ENCODE results near the gene ZNG1F. TPM values are rescaled to one million over a fixed set of nuclear protein-coding genes. Genes with fewer than 3 reads are reported as not detected.
"Not testable (repeated sequence)": the region's sequence is repeated elsewhere in the genome, so short reads cannot be mapped to it uniquely, and the experiment has no call there.

The ZNG1F gene
- total RNA-seq, 1 donor from 2014 or later: 4.2 TPM

DNA sequence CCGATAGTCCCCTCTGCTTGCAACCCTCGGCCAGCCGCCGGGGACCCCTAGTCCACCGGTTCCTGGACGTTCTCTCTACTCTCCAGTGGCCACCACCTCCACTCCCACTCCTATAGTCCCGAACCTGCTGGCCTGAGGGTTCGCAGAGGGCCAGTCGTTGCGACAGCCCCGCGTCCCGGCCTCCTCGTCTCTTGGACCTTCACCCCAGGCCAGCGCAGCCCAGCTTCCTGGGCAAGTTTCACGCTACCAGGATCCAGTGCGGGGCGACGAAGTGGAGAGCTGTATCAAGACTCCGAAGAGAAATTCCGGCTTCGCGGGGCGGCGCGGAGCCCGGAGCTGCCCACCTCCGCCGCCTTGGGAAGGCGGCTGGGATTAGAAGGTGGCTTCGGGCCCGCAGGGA, 65.7 kb downstream of the ZNG1F start:
- not testable (repeated sequence) for H3K36me3 ChIP-seq (ENCODE audit: control insufficient read depth in 3 of 3, insufficient read depth in 3 of 3, low read length in 3 of 3); H3K27me3 ChIP-seq (ENCODE audit: control insufficient read depth in 3 of 3, insufficient read depth in 3 of 3, low read length in 3 of 3); H3K4me3 ChIP-seq (ENCODE audit: low read length in 3 of 3); H3K9ac ChIP-seq (ENCODE audit: low read depth in 1 of 3, low read length in 3 of 3); H3K4me1 ChIP-seq (ENCODE audit: control insufficient read depth in 3 of 3, insufficient read depth in 3 of 3, low read length in 3 of 3); H3K9me3 ChIP-seq (ENCODE audit: control insufficient read depth in 3 of 3, low read length in 3 of 3); H3K27ac ChIP-seq (ENCODE audit: low read depth, low read length)

DNA sequence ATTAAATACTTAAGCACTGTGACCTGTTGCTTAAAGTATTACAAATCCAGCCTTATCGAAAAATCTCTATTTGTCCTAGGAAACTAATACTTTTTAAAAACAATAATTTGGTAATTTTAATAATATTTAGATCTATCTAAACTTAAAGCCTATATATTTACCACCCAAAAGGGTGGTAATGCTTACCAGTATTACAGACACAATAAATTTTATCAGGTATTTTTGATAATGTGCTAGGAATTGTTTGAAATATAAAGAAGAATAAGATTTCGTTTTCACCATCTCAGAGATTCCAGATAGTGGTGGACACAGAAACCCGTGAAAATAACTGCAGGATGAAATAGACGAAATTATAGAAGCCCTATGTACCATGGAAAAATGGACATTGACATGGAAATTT, 68.4 kb downstream of the ZNG1F start:
- H3K9ac ChIP-seq (ENCODE audit: low read depth in 1 of 3, low read length in 3 of 3); H3K4me1 ChIP-seq (ENCODE audit: control insufficient read depth in 3 of 3, insufficient read depth in 3 of 3, low read length in 3 of 3); H3K36me3 ChIP-seq (ENCODE audit: control insufficient read depth in 3 of 3, insufficient read depth in 3 of 3, low read length in 3 of 3); H3K4me3 ChIP-seq (ENCODE audit: low read length in 3 of 3); H3K27ac ChIP-seq (ENCODE audit: low read depth, low read length); H3K27me3 ChIP-seq (ENCODE audit: control insufficient read depth in 3 of 3, insufficient read depth in 3 of 3, low read length in 3 of 3); H3K9me3 ChIP-seq (ENCODE audit: control insufficient read depth in 3 of 3, low read length in 3 of 3): not testable (repeated sequence)

DNA sequence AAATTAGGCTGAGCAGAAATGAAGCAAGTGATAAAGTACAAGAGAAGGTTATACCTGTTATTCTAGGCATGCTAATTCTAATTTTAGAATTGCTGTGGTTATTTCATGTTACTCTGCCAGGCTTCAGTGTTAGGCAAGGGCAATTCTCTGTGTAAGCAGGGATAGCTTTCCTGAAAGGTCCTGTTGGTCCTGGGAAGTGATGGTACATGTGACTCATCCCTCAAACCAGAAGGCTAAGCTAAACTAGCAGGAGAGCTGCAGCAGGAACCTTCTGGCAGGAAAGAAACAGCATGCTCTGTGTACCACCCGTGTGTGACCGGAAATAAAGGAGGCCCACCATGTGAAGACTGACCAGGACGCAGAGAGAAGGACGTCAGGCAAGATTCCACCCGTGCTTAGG, 69.4 kb downstream of the ZNG1F start:
- H3K4me1 ChIP-seq (ENCODE audit: control insufficient read depth in 3 of 3, insufficient read depth in 3 of 3, low read length in 3 of 3); H3K36me3 ChIP-seq (ENCODE audit: control insufficient read depth in 3 of 3, insufficient read depth in 3 of 3, low read length in 3 of 3); H3K9ac ChIP-seq (ENCODE audit: low read depth in 1 of 3, low read length in 3 of 3); H3K4me3 ChIP-seq (ENCODE audit: low read length in 3 of 3); H3K9me3 ChIP-seq (ENCODE audit: control insufficient read depth in 3 of 3, low read length in 3 of 3); H3K27me3 ChIP-seq (ENCODE audit: control insufficient read depth in 3 of 3, insufficient read depth in 3 of 3, low read length in 3 of 3); H3K27ac ChIP-seq (ENCODE audit: low read depth, low read length): not testable (repeated sequence)

DNA sequence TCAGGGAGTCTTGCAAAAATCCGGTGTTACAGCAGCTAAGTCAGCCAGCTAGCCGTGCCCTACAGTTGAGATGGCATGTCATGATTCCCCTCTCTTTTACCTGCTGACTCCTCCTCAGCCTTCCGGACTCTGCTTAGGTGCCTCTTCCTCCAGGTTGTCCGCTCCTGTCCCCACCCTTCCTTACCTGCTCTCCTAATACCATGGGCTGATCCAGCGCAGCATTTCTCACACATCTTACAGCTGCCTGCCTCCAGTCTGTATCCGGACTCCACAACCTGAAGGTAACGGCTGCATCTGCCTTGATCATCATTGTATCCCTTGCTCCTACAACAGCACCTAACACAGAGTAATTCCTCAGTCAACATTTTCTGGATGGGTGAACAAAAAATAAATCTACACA, 69.8 kb downstream of the ZNG1F start:
- H3K36me3 ChIP-seq (ENCODE audit: control insufficient read depth in 3 of 3, insufficient read depth in 3 of 3, low read length in 3 of 3); H3K27ac ChIP-seq (ENCODE audit: low read depth, low read length); H3K4me3 ChIP-seq (ENCODE audit: low read length in 3 of 3); H3K9me3 ChIP-seq (ENCODE audit: control insufficient read depth in 3 of 3, low read length in 3 of 3); H3K4me1 ChIP-seq (ENCODE audit: control insufficient read depth in 3 of 3, insufficient read depth in 3 of 3, low read length in 3 of 3); H3K9ac ChIP-seq (ENCODE audit: low read depth in 1 of 3, low read length in 3 of 3); H3K27me3 ChIP-seq (ENCODE audit: control insufficient read depth in 3 of 3, insufficient read depth in 3 of 3, low read length in 3 of 3): not testable (repeated sequence)

DNA sequence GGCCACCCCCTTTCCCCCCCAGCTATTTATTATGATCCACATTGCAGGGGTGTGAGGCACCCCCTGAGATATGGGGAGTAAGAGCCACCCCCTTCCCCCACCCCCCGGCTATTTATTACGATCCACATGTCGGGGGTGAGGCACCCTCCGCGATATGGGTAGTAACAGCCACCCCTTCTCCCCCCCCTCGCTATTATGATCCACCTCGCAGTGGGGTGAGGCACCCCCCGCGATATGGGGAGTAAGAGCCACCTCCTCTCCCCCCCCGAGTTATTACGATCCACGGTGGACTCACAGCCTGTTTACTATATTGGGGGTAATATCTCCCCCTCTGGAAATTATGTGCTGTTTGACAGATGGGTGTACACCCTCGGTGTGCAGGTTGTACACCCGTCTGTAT, 75.8 kb downstream of the ZNG1F start:
- not testable (repeated sequence) for H3K27ac ChIP-seq (ENCODE audit: low read depth, low read length); H3K4me1 ChIP-seq (ENCODE audit: control insufficient read depth in 3 of 3, insufficient read depth in 3 of 3, low read length in 3 of 3); H3K9ac ChIP-seq (ENCODE audit: low read depth in 1 of 3, low read length in 3 of 3); H3K36me3 ChIP-seq (ENCODE audit: control insufficient read depth in 3 of 3, insufficient read depth in 3 of 3, low read length in 3 of 3); H3K9me3 ChIP-seq (ENCODE audit: control insufficient read depth in 3 of 3, low read length in 3 of 3); H3K27me3 ChIP-seq (ENCODE audit: control insufficient read depth in 3 of 3, insufficient read depth in 3 of 3, low read length in 3 of 3); H3K4me3 ChIP-seq (ENCODE audit: low read length in 3 of 3)

DNA sequence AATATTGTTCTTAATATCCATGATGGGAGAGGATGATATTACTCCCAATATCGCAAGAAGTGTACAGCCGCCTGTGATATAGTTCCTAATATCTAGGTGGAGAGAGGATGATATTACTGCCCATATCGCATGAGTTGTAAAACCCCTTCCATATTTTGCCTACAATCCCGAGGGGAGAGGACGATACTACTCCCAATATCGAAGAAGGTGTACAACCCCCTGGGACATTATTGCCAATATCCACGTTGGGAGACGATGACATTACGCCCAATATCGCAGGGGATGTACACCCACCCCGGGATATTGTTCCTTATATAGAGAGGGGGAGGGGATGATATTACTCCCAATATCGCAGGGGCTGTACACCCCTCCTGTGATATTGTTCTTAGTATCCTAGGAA, 77.7 kb downstream of the ZNG1F start:
- H3K4me3 ChIP-seq (ENCODE audit: low read length in 3 of 3); H3K27me3 ChIP-seq (ENCODE audit: control insufficient read depth in 3 of 3, insufficient read depth in 3 of 3, low read length in 3 of 3); H3K36me3 ChIP-seq (ENCODE audit: control insufficient read depth in 3 of 3, insufficient read depth in 3 of 3, low read length in 3 of 3); H3K9me3 ChIP-seq (ENCODE audit: control insufficient read depth in 3 of 3, low read length in 3 of 3); H3K9ac ChIP-seq (ENCODE audit: low read depth in 1 of 3, low read length in 3 of 3); H3K4me1 ChIP-seq (ENCODE audit: control insufficient read depth in 3 of 3, insufficient read depth in 3 of 3, low read length in 3 of 3); H3K27ac ChIP-seq (ENCODE audit: low read depth, low read length): not testable (repeated sequence)

DNA sequence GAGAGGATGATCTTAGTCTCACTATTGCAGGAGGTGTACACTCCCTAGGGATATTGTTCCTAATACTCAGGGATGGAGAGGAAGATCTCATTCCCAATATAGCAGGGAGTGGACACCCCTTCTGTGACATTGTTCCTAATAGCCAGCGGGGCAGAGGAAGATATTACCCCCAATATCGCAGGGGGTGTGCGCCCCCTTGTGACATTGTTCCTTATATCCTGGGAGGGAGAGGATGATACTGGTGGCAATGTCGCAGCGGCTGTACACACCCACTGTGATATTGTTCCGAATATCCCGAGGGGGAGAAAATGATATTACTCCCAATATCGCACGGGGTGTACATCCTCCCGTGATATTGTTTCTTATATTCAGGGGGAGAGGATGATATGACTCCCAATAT, 78.2 kb downstream of the ZNG1F start:
- not testable (repeated sequence) for H3K27me3 ChIP-seq (ENCODE audit: control insufficient read depth in 3 of 3, insufficient read depth in 3 of 3, low read length in 3 of 3); H3K36me3 ChIP-seq (ENCODE audit: control insufficient read depth in 3 of 3, insufficient read depth in 3 of 3, low read length in 3 of 3); H3K4me3 ChIP-seq (ENCODE audit: low read length in 3 of 3); H3K9ac ChIP-seq (ENCODE audit: low read depth in 1 of 3, low read length in 3 of 3); H3K9me3 ChIP-seq (ENCODE audit: control insufficient read depth in 3 of 3, low read length in 3 of 3); H3K27ac ChIP-seq (ENCODE audit: low read depth, low read length); H3K4me1 ChIP-seq (ENCODE audit: control insufficient read depth in 3 of 3, insufficient read depth in 3 of 3, low read length in 3 of 3)

DNA sequence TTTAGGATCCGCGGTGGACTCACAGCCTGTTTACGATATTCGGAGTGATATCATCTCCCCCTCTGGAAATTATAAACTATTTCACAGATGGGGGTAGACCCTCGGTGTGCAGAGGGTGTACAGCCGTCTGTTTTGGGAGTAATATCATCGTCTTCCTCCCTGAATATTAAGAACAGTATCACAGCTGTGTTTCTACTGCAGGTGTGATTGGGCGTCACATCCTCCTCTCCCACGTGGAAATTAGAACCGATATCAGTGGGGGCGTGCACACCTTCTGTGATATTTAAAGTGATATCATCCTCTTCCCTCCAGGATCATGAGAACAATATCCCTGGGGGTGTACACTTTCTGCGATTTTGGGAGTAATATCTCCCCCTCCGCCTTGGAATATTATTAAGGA, 79.9 kb downstream of the ZNG1F start:
- not testable (repeated sequence) for H3K27ac ChIP-seq (ENCODE audit: low read depth, low read length); H3K36me3 ChIP-seq (ENCODE audit: control insufficient read depth in 3 of 3, insufficient read depth in 3 of 3, low read length in 3 of 3); H3K4me1 ChIP-seq (ENCODE audit: control insufficient read depth in 3 of 3, insufficient read depth in 3 of 3, low read length in 3 of 3); H3K4me3 ChIP-seq (ENCODE audit: low read length in 3 of 3); H3K27me3 ChIP-seq (ENCODE audit: control insufficient read depth in 3 of 3, insufficient read depth in 3 of 3, low read length in 3 of 3); H3K9ac ChIP-seq (ENCODE audit: low read depth in 1 of 3, low read length in 3 of 3); H3K9me3 ChIP-seq (ENCODE audit: control insufficient read depth in 3 of 3, low read length in 3 of 3)

DNA sequence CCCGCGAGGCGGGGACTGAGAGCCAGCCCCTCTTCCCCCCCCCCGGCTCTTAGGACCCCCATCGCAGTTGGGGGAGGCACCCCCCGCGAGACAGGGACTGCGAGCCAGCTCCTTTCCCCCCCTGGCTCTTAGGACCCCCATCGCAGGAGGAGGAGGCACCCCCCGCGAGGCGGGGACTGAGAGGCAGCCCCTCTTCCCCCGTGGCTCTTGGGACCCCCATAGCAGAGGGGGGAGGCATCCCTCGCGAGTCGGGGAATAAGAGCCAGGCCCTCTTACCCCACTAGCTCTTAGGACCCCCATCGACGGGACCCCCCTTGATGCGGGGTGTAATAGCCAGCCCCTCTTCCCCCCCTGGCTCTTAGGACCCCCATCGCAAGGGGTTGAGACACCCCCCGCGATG, 80.3 kb downstream of the ZNG1F start:
- not testable (repeated sequence) for H3K9ac ChIP-seq (ENCODE audit: low read depth in 1 of 3, low read length in 3 of 3); H3K27me3 ChIP-seq (ENCODE audit: control insufficient read depth in 3 of 3, insufficient read depth in 3 of 3, low read length in 3 of 3); H3K4me1 ChIP-seq (ENCODE audit: control insufficient read depth in 3 of 3, insufficient read depth in 3 of 3, low read length in 3 of 3); H3K9me3 ChIP-seq (ENCODE audit: control insufficient read depth in 3 of 3, low read length in 3 of 3); H3K36me3 ChIP-seq (ENCODE audit: control insufficient read depth in 3 of 3, insufficient read depth in 3 of 3, low read length in 3 of 3); H3K4me3 ChIP-seq (ENCODE audit: low read length in 3 of 3); H3K27ac ChIP-seq (ENCODE audit: low read depth, low read length)

DNA sequence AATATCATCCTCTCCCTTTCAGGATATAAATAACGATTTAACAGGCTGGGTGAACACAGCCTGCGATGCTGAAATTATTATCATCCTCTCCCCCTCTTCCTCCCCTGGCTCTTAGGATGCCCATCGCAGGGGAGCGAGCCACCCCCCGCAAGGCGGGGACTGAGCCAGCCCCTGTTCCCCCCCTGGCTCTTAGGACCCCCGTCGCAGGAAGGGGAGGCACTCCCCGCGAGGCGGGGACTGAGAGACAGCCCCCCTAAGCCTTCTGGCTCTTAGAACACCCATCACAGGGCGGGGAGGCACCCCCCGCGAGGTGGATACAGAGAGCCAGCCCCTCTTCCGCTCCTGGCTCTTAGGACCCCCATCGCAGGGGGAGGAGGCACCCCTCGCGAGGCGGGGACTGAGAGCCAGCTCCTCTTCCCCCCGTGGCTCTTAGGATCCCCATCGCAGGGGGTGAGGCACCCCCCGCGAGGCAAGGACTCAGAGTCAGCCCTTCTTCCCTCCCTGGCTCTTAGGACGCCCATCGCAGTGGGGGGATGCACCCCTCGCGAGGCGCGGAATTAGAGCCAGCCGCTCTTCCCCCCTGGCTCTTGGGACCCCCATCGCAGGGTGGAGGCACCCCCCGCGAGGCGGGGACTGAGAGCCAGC, 82.5 kb downstream of the ZNG1F start:
- H3K4me1 ChIP-seq (ENCODE audit: control insufficient read depth in 3 of 3, insufficient read depth in 3 of 3, low read length in 3 of 3); H3K27ac ChIP-seq (ENCODE audit: low read depth, low read length); H3K36me3 ChIP-seq (ENCODE audit: control insufficient read depth in 3 of 3, insufficient read depth in 3 of 3, low read length in 3 of 3); H3K9me3 ChIP-seq (ENCODE audit: control insufficient read depth in 3 of 3, low read length in 3 of 3); H3K27me3 ChIP-seq (ENCODE audit: control insufficient read depth in 3 of 3, insufficient read depth in 3 of 3, low read length in 3 of 3); H3K9ac ChIP-seq (ENCODE audit: low read depth in 1 of 3, low read length in 3 of 3); H3K4me3 ChIP-seq (ENCODE audit: low read length in 3 of 3): not testable (repeated sequence)
